Uterine smooth muscle cell (primary cell): Measurements from ENCODE around the gene CTSO. TPM values are rescaled to one million over a fixed set of nuclear protein-coding genes. Genes with fewer than 3 reads are reported as not detected.

ENCODE experiments used
- total RNA-seq: library from RNA; depleted of rRNA; stranded (reverse); fragments of >200 nt; gene quantifications from 2 replicates; pipeline ENCODE4 v1.2.3, GENCODE V29; 2014

The CTSO gene
- 10.8 and 11.6 TPM in 2 replicates for total RNA-seq

GRCh38 chr4:155953151-155954117, at the start of gene CTSO:
Gene CTSO (minus strand): TSS chr4:155953866. CDS start chr4:155953847, 19 bp downstream.

DNA sequence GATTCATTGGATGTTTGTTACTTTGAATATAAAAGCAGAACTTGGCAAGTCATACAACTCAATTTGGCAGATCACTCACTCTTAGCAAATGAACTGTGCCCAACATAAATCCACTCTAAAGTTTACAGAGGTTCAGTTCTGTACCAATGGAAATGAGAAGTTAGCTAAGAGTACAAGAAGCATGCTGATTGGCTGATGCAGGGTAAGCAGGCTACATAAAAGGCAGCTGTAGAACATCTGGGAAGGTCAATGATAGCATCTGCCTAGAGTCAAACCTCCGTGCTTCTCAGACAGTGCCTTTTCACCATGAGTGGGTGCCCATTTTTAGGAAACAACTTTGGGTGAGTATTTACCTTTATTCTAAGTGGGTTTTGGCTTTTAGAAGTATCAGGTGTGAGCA, 50.2 kb downstream of the CTSO start, which contains the start of gene TDO2:
TDO2 (plus strand) TSS at position 244 of the 400 bp plus-strand sequence; CDS start at position 307, 63 bp downstream.

Other genes starting within 250 kb of the CTSO start
- gene GUCY1B1, start 194.8 kb downstream of the CTSO start, total RNA-seq: 4.1 and 4.4 TPM in 2 replicates
- not detected in 2 replicates for gene ASIC5, start 87.6 kb downstream of the CTSO start, total RNA-seq
- gene TDO2, start 50.2 kb downstream of the CTSO start, total RNA-seq: 0.11 TPM in 1 of 2 replicates, not detected in the other